Body of pancreas (tissue), 4 donors: ENCODE data around the gene RAPGEF5.
A peak's percentile ranks its signal among the peaks of the same experiment; 100 is the strongest.

Source experiments
- CTCF ChIP-seq, 7 experiments: fragments of 450-650 bp in 4 of 7; fragments of 200-600 bp in 3 of 7; sonication (generic) in 3 of 7; IDR thresholded peaks; one replicate each; pipeline ENCODE4 v1.5.1; 2016 to 2019; ENCODE audit warnings: antibody characterized with exemption in 7 of 7
- POLR2A ChIP-seq, 3 donors: fragments of 450-650 bp; IDR thresholded peaks; one replicate each; pipeline ENCODE4 v1.6.1; 2016; ENCODE audit warnings: antibody characterized with exemption in 3 of 3, mild to moderate bottlenecking in 2 of 3

GRCh38 chr7:22193450-22193983 is 163.4 kb downstream of the RAPGEF5 start:
- TF ChIP-seq CTCF (IDR thresholded peaks at IDR 0.05) (no peak), POLR2A (IDR thresholded peaks at IDR 0.05) (peak in 2 of 3 donors; percentile 56 to 61)
